Central memory CD8-positive, alpha-beta T cell (primary cell): ENCODE data around the gene MT2A.

Experiments
- ATAC-seq: fragments of 150-1000 bp; cut with Tn5 transposase; replicated peaks from 2 replicates; pipeline ENCODE4 v1.10.0; 2022; ENCODE audit warnings: mild to moderate bottlenecking, moderate FRiP score, moderate number of reproducible peaks; ENCODE audit not compliant: poor library complexity, severe bottlenecking; ENCODE audit errors: extremely low read depth
- DNase-seq, 2 donors: peaks; one replicate each; pipeline ENCODE4 v3.0.0; 2021; ENCODE audit warnings: low spot score in 2 of 2
- H3K27ac Mint-ChIP-seq: one replicate; pipeline ENCODE4 v1.8.0; 2022; ENCODE audit warnings: low read depth, mild to moderate bottlenecking, moderate library complexity, mixed read lengths
- H3K27me3 Mint-ChIP-seq: one replicate; pipeline ENCODE4 v1.8.0; 2022; ENCODE audit warnings: mixed read lengths
- H3K36me3 Mint-ChIP-seq: one replicate; pipeline ENCODE4 v1.8.0; 2022; ENCODE audit warnings: mild to moderate bottlenecking, moderate library complexity, mixed read lengths; ENCODE audit not compliant: insufficient read depth
- H3K4me1 Mint-ChIP-seq: one replicate; pipeline ENCODE4 v1.8.0; 2022; ENCODE audit warnings: mixed read lengths
- H3K4me3 Mint-ChIP-seq: one replicate; pipeline ENCODE4 v1.8.0; 2022; ENCODE audit warnings: mild to moderate bottlenecking, moderate library complexity, mixed read lengths
- H3K9me3 Mint-ChIP-seq: one replicate; pipeline ENCODE4 v1.8.0; 2022; ENCODE audit warnings: mixed read lengths

Gene MT2A

DNA sequence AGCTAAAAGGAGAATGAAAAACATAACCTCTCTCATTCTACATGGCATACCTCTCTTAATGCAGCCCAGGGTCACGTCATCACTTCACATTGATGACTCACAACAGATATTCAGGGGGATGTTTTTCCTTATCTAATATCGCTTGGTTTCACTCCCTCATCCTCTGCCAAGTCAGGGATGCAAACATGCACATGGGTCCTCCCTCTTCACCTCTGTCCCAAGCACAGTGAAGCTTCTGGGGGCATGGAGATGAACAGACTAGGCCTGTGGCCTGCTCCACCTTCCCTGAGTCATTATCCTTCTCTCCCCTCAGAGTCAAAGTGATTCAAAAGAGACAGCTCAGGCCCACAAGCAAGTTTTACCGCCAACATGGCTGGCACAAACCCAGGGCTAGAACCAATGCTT is 2.3 kb upstream of the MT2A start:
- DNase-seq (no peak), ATAC-seq (no peak)
- no peaks in the 10 kb centered on the region for H3K9me3 Mint-ChIP-seq
- peak overlapping the region; percentile 93 for H3K27ac Mint-ChIP-seq
- H3K36me3 Mint-ChIP-seq: peaks cover 5% of the 10 kb centered on the region
- H3K4me3 Mint-ChIP-seq: no peak overlapping the region
- peaks cover under 1% of the 10 kb centered on the region for H3K27me3 Mint-ChIP-seq
- H3K4me1 Mint-ChIP-seq: peaks cover 46% of the 10 kb centered on the region

DNA sequence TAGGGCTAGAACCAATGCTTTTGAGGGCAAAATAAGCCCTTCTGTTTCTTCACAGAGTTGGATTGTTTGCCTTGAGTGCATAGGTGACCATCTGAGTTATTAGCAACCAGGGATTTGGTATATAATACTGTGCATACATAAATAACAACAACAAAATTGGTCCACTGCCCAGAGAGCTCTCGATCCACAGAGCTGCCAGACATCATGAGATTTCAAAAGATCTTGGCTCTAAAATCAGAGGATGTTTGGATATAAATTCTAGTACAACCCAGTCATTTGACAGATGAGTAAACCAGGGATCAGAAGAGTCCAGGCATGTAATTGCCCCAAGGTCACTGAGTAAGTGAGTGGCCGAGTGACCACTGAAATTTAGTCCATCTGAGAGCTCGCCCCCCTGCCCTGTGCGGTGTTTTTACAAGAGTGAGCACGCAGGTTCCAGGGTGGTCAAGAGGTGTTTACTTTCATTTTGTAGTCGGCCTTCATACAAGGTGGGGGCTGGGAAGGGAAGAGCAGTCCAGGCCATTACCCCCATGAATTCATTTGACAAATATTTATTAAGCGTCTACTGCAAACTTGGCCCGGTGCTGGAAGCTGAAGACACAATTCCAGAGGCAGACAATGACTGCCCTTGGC is 1.8 kb upstream of the MT2A start:
- peaks cover 51% of the 10 kb centered on the region for H3K4me1 Mint-ChIP-seq
- H3K4me3 Mint-ChIP-seq: peak overlapping the region; percentile 98
- DNase-seq: no peak
- no peak for ATAC-seq
- H3K27me3 Mint-ChIP-seq: no peaks in the 10 kb centered on the region
- no peaks in the 10 kb centered on the region for H3K9me3 Mint-ChIP-seq
- peak overlapping the region; percentile 93 for H3K27ac Mint-ChIP-seq
- H3K36me3 Mint-ChIP-seq: peaks cover 5% of the 10 kb centered on the region

DNA sequence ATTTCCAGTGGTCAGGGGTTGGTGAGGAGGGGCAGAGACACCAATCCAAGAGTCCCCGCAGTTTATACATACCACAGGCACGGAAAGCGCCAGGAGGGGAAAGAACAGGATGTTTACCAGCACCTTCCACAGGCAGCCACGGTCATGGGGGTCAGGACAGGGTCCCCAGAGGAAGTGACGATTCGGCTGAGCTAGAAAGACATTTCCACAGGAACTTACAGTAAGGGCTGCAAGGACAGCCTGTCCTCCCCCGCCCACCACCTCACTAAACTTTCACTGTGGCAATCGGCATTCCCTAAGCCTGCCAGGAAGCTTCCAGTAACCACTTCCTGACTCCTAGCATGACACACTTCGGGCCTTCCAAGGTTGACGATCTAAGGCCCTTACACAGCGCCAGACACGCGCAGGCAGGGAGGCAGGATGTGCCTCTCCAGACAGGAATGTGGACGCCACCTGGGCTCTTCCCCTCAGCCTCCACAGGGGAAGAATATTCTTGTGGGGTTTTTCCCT is 1.2 kb upstream of the MT2A start:
- H3K4me1 Mint-ChIP-seq: peaks cover 51% of the 10 kb centered on the region
- ATAC-seq: no peak
- no peak for DNase-seq
- H3K36me3 Mint-ChIP-seq: peaks cover 5% of the 10 kb centered on the region
- H3K27ac Mint-ChIP-seq: peak overlapping the region; percentile 93
- no peaks in the 10 kb centered on the region for H3K9me3 Mint-ChIP-seq
- H3K4me3 Mint-ChIP-seq: peak overlapping the region; percentile 98
- H3K27me3 Mint-ChIP-seq: no peaks in the 10 kb centered on the region

DNA sequence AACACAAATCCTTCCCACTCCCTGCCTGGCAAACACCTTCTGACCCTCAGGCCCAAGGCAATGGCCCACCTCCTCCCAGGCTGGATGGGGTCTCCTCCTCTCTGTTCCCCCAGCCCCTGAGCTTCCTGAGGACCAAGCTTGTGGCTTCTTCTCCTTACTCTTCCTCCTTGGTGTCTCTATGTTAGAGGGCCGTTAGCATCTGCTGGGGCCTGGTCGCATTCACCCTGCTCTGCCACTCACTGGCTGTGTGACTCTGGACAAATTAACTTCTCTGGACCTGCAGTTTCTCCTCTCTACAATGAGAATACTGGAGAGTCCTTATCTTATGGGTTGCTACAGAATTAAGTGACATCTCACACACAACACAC is 725 bp upstream of the MT2A start:
- Mint-ChIP-seq H3K9me3 (no peaks in the 10 kb centered on the region), H3K27ac (peak overlapping the region; percentile 93), H3K27me3 (no peaks in the 10 kb centered on the region), H3K4me3 (peak overlapping the region; percentile 98), H3K36me3 (peaks cover 5% of the 10 kb centered on the region), H3K4me1 (peaks cover 51% of the 10 kb centered on the region)
- ATAC-seq (no peak), DNase-seq (no peak)

- Mint-ChIP-seq H3K4me1 (peaks cover 51% of the 10 kb centered on the region), H3K27me3 (no peaks in the 10 kb centered on the region), H3K9me3 (no peaks in the 10 kb centered on the region), H3K27ac (peak overlapping the region; percentile 91), H3K4me3 (peak overlapping the region; percentile 98), H3K36me3 (peaks cover 5% of the 10 kb centered on the region)
- no peak for ATAC-seq
- DNase-seq: no peak
Observed at GRCh38 chr16:56608876-56609462, 585 bp downstream of the MT2A start.

DNA sequence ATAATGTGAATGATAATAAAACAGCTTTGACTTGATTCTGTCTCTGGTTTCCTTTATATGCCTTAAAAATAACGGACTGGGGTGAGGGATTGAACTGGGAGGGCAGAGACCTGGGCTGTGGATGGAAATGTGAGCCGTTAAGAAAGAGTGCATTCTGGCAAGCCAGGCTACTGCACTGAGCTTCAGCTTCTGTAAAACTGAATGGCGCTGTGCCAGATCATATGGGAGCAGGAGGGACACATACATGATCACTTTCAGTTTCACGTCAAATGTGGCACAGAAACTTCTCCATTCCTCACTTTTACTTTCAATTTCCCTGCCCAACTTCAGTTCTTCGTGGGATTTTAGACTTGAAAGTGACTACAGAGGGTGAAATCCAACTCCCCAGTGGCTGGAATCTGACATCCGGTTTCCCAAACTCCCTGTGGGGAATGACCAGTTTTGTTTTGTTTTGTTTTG is 1.1 kb downstream of the MT2A start:
- H3K36me3 Mint-ChIP-seq: peaks cover 5% of the 10 kb centered on the region
- H3K27me3 Mint-ChIP-seq: no peaks in the 10 kb centered on the region
- H3K27ac Mint-ChIP-seq: peak overlapping the region; percentile 91
- peak overlapping the region; percentile 98 for H3K4me3 Mint-ChIP-seq
- ATAC-seq (peak; percentile 57), DNase-seq (peak in 1 of 2 donors; percentile 59)
- peaks cover 51% of the 10 kb centered on the region for H3K4me1 Mint-ChIP-seq
- H3K9me3 Mint-ChIP-seq: no peaks in the 10 kb centered on the region

GRCh38 chr16:56610017-56610608 is 1.7 kb downstream of the MT2A start:
- Mint-ChIP-seq H3K9me3 (no peaks in the 10 kb centered on the region), H3K27me3 (no peaks in the 10 kb centered on the region), H3K4me3 (peak overlapping the region; percentile 98), H3K36me3 (peaks cover 5% of the 10 kb centered on the region), H3K27ac (peak overlapping the region; percentile 91), H3K4me1 (peaks cover 51% of the 10 kb centered on the region)
- peak in 1 of 2 donors; percentile 66 for DNase-seq
- ATAC-seq: peak; percentile 66

DNA sequence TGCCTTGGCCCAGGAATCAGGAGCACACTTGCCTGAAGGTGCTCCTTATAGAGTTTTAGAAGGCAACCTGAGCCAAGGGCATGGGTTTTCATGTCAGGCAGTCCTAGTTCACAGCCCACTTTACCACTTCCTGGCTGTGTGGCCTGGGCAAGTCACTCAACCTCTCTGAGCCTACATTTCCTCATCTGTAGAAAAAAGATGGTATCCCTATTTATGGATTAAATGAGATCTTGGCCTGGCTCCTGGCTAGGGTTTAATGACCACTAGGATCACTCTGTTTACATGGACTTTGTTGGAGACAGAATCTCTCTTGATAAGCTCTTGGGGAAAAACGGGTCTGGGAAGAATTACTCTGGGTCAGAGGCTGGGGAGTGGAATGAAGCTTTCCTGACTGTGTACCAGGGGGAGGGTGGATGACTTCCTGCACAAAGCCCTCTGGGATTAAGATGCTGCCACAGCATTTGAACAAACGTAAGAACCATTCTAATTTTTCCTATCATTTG is 2.3 kb downstream of the MT2A start:
- peak overlapping the region; percentile 91 for H3K27ac Mint-ChIP-seq
- H3K4me3 Mint-ChIP-seq: peak overlapping the region; percentile 98

GRCh38 chr16:56611281-56611833 is 3.0 kb downstream of the MT2A start:
- Mint-ChIP-seq H3K4me1 (peaks cover 46% of the 10 kb centered on the region), H3K27ac (peak overlapping the region; percentile 91), H3K4me3 (peak overlapping the region; percentile 98), H3K36me3 (peaks cover 5% of the 10 kb centered on the region), H3K27me3 (no peaks in the 10 kb centered on the region), H3K9me3 (no peaks in the 10 kb centered on the region)
- ATAC-seq: no peak
- no peak for DNase-seq

More for the DNA sequence above, 2.3 kb downstream of the MT2A start:
- Mint-ChIP-seq H3K9me3 (no peaks in the 10 kb centered on the region), H3K27me3 (no peaks in the 10 kb centered on the region), H3K36me3 (peaks cover 5% of the 10 kb centered on the region), H3K4me1 (peaks cover 51% of the 10 kb centered on the region)
- peak; percentile 29 for ATAC-seq
- no peak for DNase-seq

GRCh38 chr16:56613706-56614105 is 5.3 kb downstream of the MT2A start:
- DNase-seq (no peak), ATAC-seq (no peak)
- Mint-ChIP-seq H3K27ac (peak overlapping the region; percentile 64), H3K4me3 (no peak overlapping the region), H3K27me3 (peaks cover 14% of the 10 kb centered on the region), H3K36me3 (peaks cover 3% of the 10 kb centered on the region), H3K4me1 (peaks cover 27% of the 10 kb centered on the region), H3K9me3 (no peaks in the 10 kb centered on the region)

DNA sequence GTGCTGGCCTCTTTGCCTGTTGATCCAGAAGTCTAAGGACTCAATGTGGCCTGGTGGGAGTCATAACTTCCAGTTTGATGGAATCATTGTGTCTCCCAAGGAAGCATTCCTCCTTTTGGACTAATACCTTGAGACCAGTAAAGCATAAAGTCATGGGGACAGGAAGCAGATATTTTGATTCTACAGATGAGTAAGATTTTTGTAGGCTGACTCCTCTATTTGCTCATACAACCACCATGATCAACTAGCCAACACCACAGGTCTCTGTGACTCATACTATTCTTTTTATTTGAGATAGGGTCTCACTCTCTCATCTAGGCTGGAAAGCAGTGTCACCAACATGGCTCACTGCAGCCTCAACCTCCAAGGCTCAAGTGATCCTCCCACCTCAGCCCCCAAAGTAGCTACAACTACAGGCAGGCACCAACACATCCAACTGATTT is 6.2 kb downstream of the MT2A start:
- no peaks in the 10 kb centered on the region for H3K9me3 Mint-ChIP-seq
- H3K27ac Mint-ChIP-seq: no peak overlapping the region
- peaks cover 18% of the 10 kb centered on the region for H3K4me1 Mint-ChIP-seq
- no peaks in the 10 kb centered on the region for H3K36me3 Mint-ChIP-seq
- no peak overlapping the region for H3K4me3 Mint-ChIP-seq
- H3K27me3 Mint-ChIP-seq: peaks cover 14% of the 10 kb centered on the region
- ATAC-seq: no peak
- DNase-seq: no peak

DNA sequence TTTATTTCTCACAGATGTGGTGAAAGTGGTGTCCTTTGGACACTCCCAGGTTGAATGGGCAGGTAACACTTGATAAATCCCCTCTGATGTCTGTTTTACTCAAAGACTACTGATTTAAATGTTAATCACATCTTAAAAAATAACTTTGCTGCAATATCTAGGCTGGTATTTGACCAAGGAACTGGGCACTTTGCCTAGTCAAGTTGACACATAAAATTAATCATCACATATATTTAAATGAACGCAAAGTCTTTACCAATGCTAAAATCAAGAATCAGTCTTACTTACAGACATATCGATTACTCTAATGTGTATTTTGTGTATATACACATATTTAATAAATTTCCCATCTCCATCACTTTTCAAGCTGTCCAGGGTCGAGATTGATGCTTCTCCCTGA is 7.0 kb downstream of the MT2A start:
- Mint-ChIP-seq H3K4me3 (no peak overlapping the region), H3K27ac (no peak overlapping the region), H3K9me3 (no peaks in the 10 kb centered on the region), H3K27me3 (peaks cover 14% of the 10 kb centered on the region), H3K36me3 (no peaks in the 10 kb centered on the region), H3K4me1 (peaks cover 12% of the 10 kb centered on the region)
- DNase-seq: no peak
- no peak for ATAC-seq
